ENCODE results near the gene METTL15.
"Not testable (repeated sequence)": the region's sequence is repeated elsewhere in the genome, so short reads cannot be mapped to it uniquely, and the experiment has no call there.

DNA sequence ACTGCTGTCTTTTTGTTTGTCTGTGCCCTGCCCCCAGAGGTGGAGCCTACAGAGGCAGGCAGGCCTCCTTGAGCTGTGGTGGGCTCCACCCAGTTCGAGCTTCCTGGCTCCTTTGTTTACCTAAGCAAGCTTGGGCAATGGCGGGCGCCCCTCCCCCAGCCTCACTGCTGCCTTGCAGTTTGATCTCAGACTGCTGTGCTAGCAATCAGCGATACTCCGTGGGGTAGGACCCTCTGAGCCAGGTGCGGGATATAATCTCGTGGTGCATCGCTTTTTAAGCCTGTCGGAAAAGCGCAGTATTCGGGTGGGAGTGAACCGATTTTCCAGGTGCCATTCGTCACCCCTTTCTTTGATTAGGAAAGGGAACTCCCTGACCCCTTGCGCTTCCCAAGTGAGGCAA lies 269.9 kb downstream of the METTL15 start:
- not testable (repeated sequence) for TF ChIP-seq CTCF, POLR2A, POLR2AphosphoS5 (IDR thresholded peaks at IDR 0.05)

All from prostate gland (tissue), 2 donors.